ENCODE measurements around the gene PRR18. TPM values are rescaled to one million over a fixed set of nuclear protein-coding genes. Genes with fewer than 3 reads are reported as not detected.

Gene PRR18
- total and polyA plus RNA-seq, 4 donors: 0.33 to 2.9 (median 0.87) TPM

GRCh38 chr6:166313255-166314070 is 5.3 kb upstream of the PRR18 start:
- DNase-seq: peak in 2 of 3 donors; percentile 15 to 29

GRCh38 chr6:166312832-166313231 is 4.6 kb upstream of the PRR18 start:
- WGBS, 2 donors: 84 to 93% methylated on average over 1 of the region's 1 CpG

More at GRCh38 chr6:166313255-166314070, 5.3 kb upstream of the PRR18 start:
- Histone ChIP-seq H3K9ac (ENCODE audit: insufficient read depth in 1 of 2, low read length in 2 of 2) (no peak overlapping the region), H3K27ac (ENCODE audit: low read depth in 1 of 2, low read length in 1 of 2) (no peak overlapping the region), H3K4me3 (no peak overlapping the region), H3K4me1 (ENCODE audit: control insufficient read depth in 5 of 5, insufficient read depth in 5 of 5, low read length in 5 of 5) (peaks cover 0 to 2% (median 0%) of the 10 kb centered on the region in 5 donors), H3K9me3 (ENCODE audit: control insufficient read depth in 4 of 4, insufficient read depth in 3 of 4, low read length in 3 of 4) (no peaks in the 10 kb centered on the region), H3K27me3 (ENCODE audit: control insufficient read depth in 3 of 3, insufficient read depth in 3 of 3, low read length in 2 of 3) (peaks cover 0 to 25% (median 14%) of the 10 kb centered on the region in 3 donors), H3K36me3 (ENCODE audit: control insufficient read depth in 4 of 4, insufficient read depth in 4 of 4, low read length in 4 of 4) (peaks cover 0 to under 1% (median 0%) of the 10 kb centered on the region in 4 donors)
- no peak for ATAC-seq (ENCODE audit: insufficient read depth, low FRiP score)
- 54 to 56% methylated on average over 18 of the region's 18 CpGs for WGBS, 2 donors
- peak; percentile 60 for TF ChIP-seq CTCF (IDR thresholded peaks at IDR 0.05; ENCODE audit: control extremely low read depth, extremely low read depth)

GRCh38 chr6:166310634-166311033 is 2.4 kb upstream of the PRR18 start:
- Histone ChIP-seq H3K27me3 (ENCODE audit: control insufficient read depth in 3 of 3, insufficient read depth in 3 of 3, low read length in 2 of 3) (peaks cover 13 to 40% (median 28%) of the 10 kb centered on the region in 3 donors), H3K27ac (ENCODE audit: low read depth in 1 of 2, low read length in 1 of 2) (no peak overlapping the region), H3K9me3 (ENCODE audit: control insufficient read depth in 4 of 4, insufficient read depth in 3 of 4, low read length in 3 of 4) (peaks cover 0 to 1% (median 0%) of the 10 kb centered on the region in 4 donors), H3K4me1 (ENCODE audit: control insufficient read depth in 5 of 5, insufficient read depth in 5 of 5, low read length in 5 of 5) (peaks cover 0 to 17% (median 0%) of the 10 kb centered on the region in 5 donors), H3K36me3 (ENCODE audit: control insufficient read depth in 4 of 4, insufficient read depth in 4 of 4, low read length in 4 of 4) (no peaks in the 10 kb centered on the region), H3K9ac (ENCODE audit: insufficient read depth in 1 of 2, low read length in 2 of 2) (no peak overlapping the region), H3K4me3 (no peak overlapping the region)
- no peak for TF ChIP-seq CTCF (IDR thresholded peaks at IDR 0.05; ENCODE audit: control extremely low read depth, extremely low read depth)
- ATAC-seq (ENCODE audit: insufficient read depth, low FRiP score) (no peak), DNase-seq (no peak)
- WGBS, 2 donors: 91 to 95% methylated on average over 12 of the region's 12 CpGs

More at GRCh38 chr6:166312832-166313231, 4.6 kb upstream of the PRR18 start:
- Histone ChIP-seq H3K36me3 (ENCODE audit: control insufficient read depth in 4 of 4, insufficient read depth in 4 of 4, low read length in 4 of 4) (no peaks in the 10 kb centered on the region), H3K4me3 (no peak overlapping the region), H3K9me3 (ENCODE audit: control insufficient read depth in 4 of 4, insufficient read depth in 3 of 4, low read length in 3 of 4) (no peaks in the 10 kb centered on the region), H3K9ac (ENCODE audit: insufficient read depth in 1 of 2, low read length in 2 of 2) (no peak overlapping the region), H3K4me1 (ENCODE audit: control insufficient read depth in 5 of 5, insufficient read depth in 5 of 5, low read length in 5 of 5) (peaks cover 0 to 6% (median 0%) of the 10 kb centered on the region in 5 donors), H3K27ac (ENCODE audit: low read depth in 1 of 2, low read length in 1 of 2) (no peak overlapping the region), H3K27me3 (ENCODE audit: control insufficient read depth in 3 of 3, insufficient read depth in 3 of 3, low read length in 2 of 3) (peaks cover 0 to 25% (median 15%) of the 10 kb centered on the region in 3 donors)
- TF ChIP-seq CTCF (IDR thresholded peaks at IDR 0.05; ENCODE audit: control extremely low read depth, extremely low read depth): no peak
- ATAC-seq (ENCODE audit: insufficient read depth, low FRiP score): no peak
- no peak for DNase-seq
